MM.1S (cell line): ENCODE data around the gene AGAP1.

Experiments used
- DNase-seq: peaks from one replicate; pipeline ENCODE4 v3.0.0-alpha.2; 2015
- H2AFZ ChIP-seq: fragments of 300-600 bp; sonication (generic); 2 replicates; pipeline ENCODE4 v1.6.0; 2016; ENCODE audit warnings: antibody characterized with exemption, low read length
- H3F3A ChIP-seq: fragments of 300-600 bp; sonication (generic); 2 replicates; pipeline ENCODE4 v1.6.1; 2016; ENCODE audit warnings: mild to moderate bottlenecking, antibody characterized with exemption, low read length, moderate library complexity, mixed read lengths; ENCODE audit not compliant: insufficient read depth
- H3K27ac ChIP-seq: fragments of 300-600 bp; sonication (generic); 2 replicates; pipeline ENCODE4 v1.5.1; 2016; ENCODE audit warnings: mild to moderate bottlenecking, low read length
- H3K27me3 ChIP-seq: fragments of 300-600 bp; sonication (generic); replicated peaks from 2 replicates; pipeline ENCODE4 v1.6.0; 2016; ENCODE audit warnings: low read length; ENCODE audit not compliant: insufficient read depth
- H3K36me3 ChIP-seq: fragments of 300-600 bp; sonication (generic); replicated peaks from 2 replicates; pipeline ENCODE4 v1.6.1; 2016; ENCODE audit warnings: mild to moderate bottlenecking, low read length, mixed read lengths; ENCODE audit not compliant: insufficient read depth
- H3K4me1 ChIP-seq: fragments of 300-600 bp; sonication (generic); 2 replicates; pipeline ENCODE4 v1.6.1; 2016; ENCODE audit warnings: low read length, mixed read lengths
- H3K4me2 ChIP-seq: fragments of 300-600 bp; sonication (generic); 2 replicates; pipeline ENCODE4 v1.6.0; 2016; ENCODE audit warnings: low read depth, low read length
- H3K4me3 ChIP-seq: fragments of 300-600 bp; sonication (generic); 2 replicates; pipeline ENCODE4 v1.5.1; 2016; ENCODE audit warnings: low read length, mixed read lengths
- H3K79me2 ChIP-seq: fragments of 300-600 bp; sonication (generic); 2 replicates; pipeline ENCODE4 v1.6.1; 2016; ENCODE audit warnings: mixed run types, low read length, mixed read lengths
- H3K9ac ChIP-seq: fragments of 300-600 bp; sonication (generic); 2 replicates; pipeline ENCODE4 v1.6.1; 2016; ENCODE audit warnings: low read length, mixed read lengths
- H3K9me2 ChIP-seq: fragments of 300-600 bp; sonication (generic); replicated peaks from 2 replicates; pipeline ENCODE4 v1.6.1; 2016; ENCODE audit warnings: mild to moderate bottlenecking, low read length, mixed read lengths; ENCODE audit not compliant: insufficient read depth
- H3K9me3 ChIP-seq: fragments of 300-600 bp; sonication (generic); replicated peaks from 2 replicates; pipeline ENCODE4 v1.6.1; 2016; ENCODE audit warnings: mild to moderate bottlenecking, low read length, mixed read lengths; ENCODE audit not compliant: insufficient read depth
- H4K20me1 ChIP-seq: fragments of 300-600 bp; sonication (generic); 2 replicates; pipeline ENCODE4 v1.6.1; 2016; ENCODE audit warnings: mild to moderate bottlenecking, low read length, moderate library complexity, mixed read lengths; ENCODE audit not compliant: insufficient read depth
- CTCF ChIP-seq: fragments of 300-600 bp; sonication (generic); IDR thresholded peaks from 2 replicates; pipeline ENCODE4 v1.5.1; 2016; ENCODE audit warnings: antibody characterized with exemption, low read length, mixed read lengths
- EZH2 ChIP-seq: fragments of 300-600 bp; sonication (generic); optimal IDR thresholded peaks from 2 replicates; pipeline ENCODE3; 2017; ENCODE audit warnings: low read depth, mild to moderate bottlenecking, antibody characterized with exemption, low read length, mixed read lengths
- EZH2phosphoT487 ChIP-seq: fragments of 300-600 bp; sonication (generic); IDR thresholded peaks from 2 replicates; pipeline ENCODE4 v1.6.1; 2018; ENCODE audit warnings: antibody characterized with exemption, low read length

The AGAP1 gene

GRCh38 chr2:236125541-236125940 lies 631.7 kb downstream of the AGAP1 start:
- no peaks in the 10 kb centered on the region for H3K36me3 ChIP-seq
- no peaks in the 10 kb centered on the region for H3K9me3 ChIP-seq
- no peaks in the 10 kb centered on the region for H3F3A ChIP-seq
- no peaks in the 10 kb centered on the region for H3K27me3 ChIP-seq
- no peak overlapping the region for H3K4me2 ChIP-seq
- H3K9me2 ChIP-seq, result no peaks in the 10 kb centered on the region
- no peak for DNase-seq
- no peak overlapping the region for H3K27ac ChIP-seq
- TF ChIP-seq EZH2phosphoT487 (no peak), CTCF (no peak), EZH2 (no peak)
- no peaks in the 10 kb centered on the region for H3K4me1 ChIP-seq
- no peaks in the 10 kb centered on the region for H4K20me1 ChIP-seq
- H3K4me3 ChIP-seq, result no peak overlapping the region
- no peak overlapping the region for H3K9ac ChIP-seq
- no peaks in the 10 kb centered on the region for H3K79me2 ChIP-seq
- no peak overlapping the region for H2AFZ ChIP-seq

- no peak for TF ChIP-seq EZH2phosphoT487
- TF ChIP-seq EZH2, result no peak
- no peak for TF ChIP-seq CTCF
- H3K4me3 ChIP-seq, result no peak overlapping the region
- H3K79me2 ChIP-seq, result no peaks in the 10 kb centered on the region
- no peak overlapping the region for H2AFZ ChIP-seq
- no peaks in the 10 kb centered on the region for H3K36me3 ChIP-seq
- H3K4me1 ChIP-seq, result no peaks in the 10 kb centered on the region
- H3F3A ChIP-seq, result no peaks in the 10 kb centered on the region
- H3K9ac ChIP-seq, result no peak overlapping the region
- H3K27ac ChIP-seq, result no peak overlapping the region
- H3K27me3 ChIP-seq, result no peaks in the 10 kb centered on the region
- H3K9me2 ChIP-seq, result no peaks in the 10 kb centered on the region
- no peak overlapping the region for H3K4me2 ChIP-seq
- DNase-seq, result no peak
- no peaks in the 10 kb centered on the region for H4K20me1 ChIP-seq
- no peaks in the 10 kb centered on the region for H3K9me3 ChIP-seq
Measured at GRCh38 chr2:236127010-236127409, 633.2 kb downstream of the AGAP1 start.

- no peaks in the 10 kb centered on the region for H3K9me3 ChIP-seq
- H3K4me3 ChIP-seq, result no peak overlapping the region
- no peaks in the 10 kb centered on the region for H4K20me1 ChIP-seq
- H3K79me2 ChIP-seq, result no peaks in the 10 kb centered on the region
- DNase-seq, result no peak
- no peak overlapping the region for H3K27ac ChIP-seq
- no peak overlapping the region for H3K9ac ChIP-seq
- no peaks in the 10 kb centered on the region for H3K9me2 ChIP-seq
- TF ChIP-seq EZH2phosphoT487 (no peak), CTCF (no peak), EZH2 (no peak)
- no peaks in the 10 kb centered on the region for H3K36me3 ChIP-seq
- no peaks in the 10 kb centered on the region for H3K4me1 ChIP-seq
- H3K27me3 ChIP-seq, result no peaks in the 10 kb centered on the region
- no peak overlapping the region for H2AFZ ChIP-seq
- H3F3A ChIP-seq, result no peaks in the 10 kb centered on the region
- no peak overlapping the region for H3K4me2 ChIP-seq
Measured at GRCh38 chr2:236128321-236128720, 634.5 kb downstream of the AGAP1 start.
